Activated T-helper 1 cell treated with anti-CD3 and anti-CD28 coated beads, Interleukin-2, amount 50 U/mL, for 16 hours (primary cell): ENCODE measurements around the gene MCM6.

ENCODE experiments used
- DNase-seq, 2 donors: peaks; one replicate each; pipeline ENCODE4 v3.0.0-alpha.2; 2020; ENCODE audit warnings: low read depth in 1 of 2, low spot score in 1 of 2

The MCM6 gene

GRCh38 chr2:135863233-135863632 is 13.0 kb downstream of the MCM6 start:
- no peak for DNase-seq

GRCh38 chr2:135862718-135863117 is 13.5 kb downstream of the MCM6 start:
- no peak for DNase-seq

GRCh38 chr2:135853401-135853800 is 22.8 kb downstream of the MCM6 start:
- no peak for DNase-seq

GRCh38 chr2:135851858-135852257 is 24.4 kb downstream of the MCM6 start:
- no peak for DNase-seq

DNA sequence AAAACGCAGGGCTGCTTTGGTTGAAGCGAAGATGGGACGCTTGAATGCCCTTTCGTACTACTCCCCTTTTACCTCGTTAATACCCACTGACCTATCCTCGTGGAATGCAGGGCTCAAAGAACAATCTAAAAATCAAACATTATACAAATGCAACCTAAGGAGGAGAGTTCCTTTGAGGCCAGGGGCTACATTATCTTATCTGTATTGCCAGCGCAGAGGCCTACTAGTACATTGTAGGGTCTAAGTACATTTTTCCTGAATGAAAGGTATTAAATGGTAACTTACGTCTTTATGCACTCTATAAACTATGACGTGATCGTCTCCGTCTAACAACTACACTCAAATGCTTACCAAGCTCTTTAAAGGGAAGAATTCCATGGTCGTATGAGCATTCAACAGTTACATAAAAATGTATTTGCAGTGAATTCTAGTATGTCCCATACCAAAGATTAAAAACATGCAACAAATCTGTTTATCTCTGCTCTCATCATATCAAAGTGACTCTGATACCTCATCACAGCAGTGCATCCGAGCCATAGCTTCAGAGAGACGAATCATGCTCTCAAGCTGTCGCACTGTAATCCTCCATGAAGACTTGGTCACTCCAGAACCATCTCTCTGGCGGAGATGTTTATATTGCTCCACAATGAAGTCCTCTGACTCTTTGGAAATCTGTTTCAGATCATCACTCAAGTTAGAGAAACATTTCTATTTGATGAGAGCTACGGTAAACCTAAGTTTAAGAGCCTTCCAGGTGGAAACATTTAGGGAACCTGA is 25.2 kb downstream of the MCM6 start:
- DNase-seq, result no peak

DNA sequence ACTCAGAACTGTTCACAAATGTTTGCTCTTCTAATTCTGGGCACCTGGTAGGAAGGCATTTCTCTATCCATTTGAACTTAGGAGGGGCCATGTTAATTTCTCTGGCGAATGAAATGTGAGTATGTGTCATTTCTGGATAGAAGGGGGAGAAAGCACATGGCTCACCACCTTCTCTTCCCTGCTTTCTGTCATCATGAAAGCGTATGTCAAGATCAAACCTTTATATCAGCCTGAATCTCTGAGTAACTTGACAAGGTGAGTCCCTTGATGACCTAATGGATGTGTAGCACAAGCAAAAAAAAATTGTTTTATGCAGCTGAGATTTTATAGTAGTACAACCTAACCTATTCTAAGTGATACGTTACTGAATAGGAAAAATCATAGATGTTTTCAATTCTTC is 27.2 kb downstream of the MCM6 start:
- DNase-seq, result no peak

GRCh38 chr2:135845997-135846396 is 30.2 kb downstream of the MCM6 start:
- DNase-seq, result no peak

GRCh38 chr2:135845257-135845656 is 31.0 kb downstream of the MCM6 start:
- DNase-seq, result no peak

DNA sequence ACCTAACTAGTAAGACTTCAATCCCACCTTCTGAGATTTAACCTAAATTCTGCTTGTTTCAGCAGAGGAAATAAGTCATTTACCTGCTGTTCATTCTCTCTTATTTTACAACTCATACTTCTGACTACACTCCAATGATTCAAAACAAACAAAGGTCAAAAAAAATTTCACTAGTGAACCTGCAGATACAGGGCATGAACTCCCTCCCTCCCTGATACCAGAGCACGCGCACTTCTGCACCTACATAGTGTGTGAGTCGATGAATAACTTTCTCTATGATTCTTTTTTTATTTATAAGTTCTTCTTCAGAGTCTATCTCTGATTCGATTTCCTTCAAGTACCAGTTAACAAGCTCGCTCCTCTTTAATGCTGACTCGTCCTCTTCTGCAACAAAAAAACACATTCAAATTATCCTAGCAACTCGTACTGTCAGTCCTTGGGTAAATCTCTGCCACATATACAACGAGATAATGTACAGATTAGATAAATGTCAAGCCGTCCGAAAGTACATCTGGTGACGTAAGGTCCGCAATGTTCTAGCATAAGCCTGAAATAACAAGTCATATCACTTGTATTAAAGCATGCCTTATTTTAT is 31.8 kb downstream of the MCM6 start:
- no peak for DNase-seq

GRCh38 chr2:135843671-135844070 is 32.6 kb downstream of the MCM6 start:
- no peak for DNase-seq

- DNase-seq, result no peak
These were observed 35.6 kb downstream of the MCM6 start for GRCh38 chr2:135840601-135841000.

GRCh38 chr2:135839713-135840112 is 36.5 kb downstream of the MCM6 start:
- DNase-seq, result no peak

GRCh38 chr2:135838502-135838901 is 37.7 kb downstream of the MCM6 start:
- no peak for DNase-seq

DNA sequence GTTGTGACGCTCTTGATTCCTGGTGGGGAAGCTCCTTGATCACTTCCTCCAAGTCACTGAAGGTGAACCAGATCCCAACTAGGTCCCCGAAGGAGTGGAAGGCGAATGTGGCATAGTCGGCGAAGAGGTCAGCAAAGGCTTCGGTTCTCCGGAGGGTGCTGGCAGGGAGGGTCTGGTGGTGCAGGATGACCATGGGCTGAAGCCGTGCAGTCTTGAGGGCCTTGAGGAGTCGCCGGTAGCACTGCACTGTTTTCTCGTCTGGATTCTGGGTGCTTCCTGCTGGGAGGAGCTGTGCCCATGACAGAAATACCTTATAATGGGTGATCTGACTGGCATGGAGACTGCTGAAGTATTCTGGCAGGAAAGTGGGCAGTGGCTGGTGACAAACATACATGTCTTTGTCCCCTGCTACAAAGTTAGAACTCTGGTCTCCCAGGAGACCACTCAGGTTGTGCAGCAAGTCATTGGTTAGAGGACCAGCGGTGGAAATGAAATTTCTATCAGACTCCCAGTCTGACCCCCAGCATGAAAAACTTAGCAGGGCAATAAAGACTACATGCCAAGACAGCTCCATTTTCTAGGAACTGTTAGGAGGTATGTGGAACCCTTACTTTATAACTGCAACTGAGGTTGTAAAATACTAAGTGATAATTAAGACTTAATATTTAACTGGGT is 39.5 kb downstream of the MCM6 start, which contains the start of gene LCT:
Gene LCT, minus strand, starts transcription at position 589 of the 675 bp plus-strand sequence. Its CDS starts 15 bp downstream, at position 574.
- no peak for DNase-seq

GRCh38 chr2:135832891-135833290 is 43.4 kb downstream of the MCM6 start:
- no peak for DNase-seq

DNA sequence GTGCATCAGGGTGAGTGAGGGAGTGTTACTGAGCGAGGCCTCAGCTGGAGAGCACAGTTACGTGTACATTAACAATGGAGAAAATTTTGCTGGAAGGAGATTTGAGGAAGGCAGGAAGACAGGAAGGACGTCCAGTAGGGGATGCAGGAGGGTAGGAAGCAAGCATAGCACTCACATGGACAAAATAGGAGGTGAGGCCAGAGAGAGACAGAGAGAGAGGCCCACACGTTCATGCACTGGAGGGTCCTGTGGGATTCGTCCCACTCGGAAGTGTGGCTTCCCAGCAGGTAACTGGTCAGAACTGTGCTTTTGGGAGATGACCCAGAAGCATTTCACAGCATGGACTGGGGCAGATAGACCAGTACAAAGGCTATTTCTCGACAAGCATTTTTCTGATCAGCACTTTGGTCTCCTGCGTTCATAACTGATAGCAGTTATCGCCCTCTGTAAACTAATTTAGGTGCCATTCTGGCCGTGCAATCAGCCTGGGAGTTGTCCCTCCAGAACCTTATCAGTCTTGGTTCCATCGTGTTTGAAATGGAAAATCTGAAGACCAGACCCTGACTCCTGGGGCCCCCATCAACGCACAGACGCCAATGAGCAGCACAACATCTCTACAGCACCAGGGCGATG is 44.9 kb downstream of the MCM6 start:
- no peak for DNase-seq

- no peak for DNase-seq
These were observed 46.7 kb downstream of the MCM6 start for GRCh38 chr2:135829378-135830135.

- DNase-seq, result no peak
These were observed 49.7 kb downstream of the MCM6 start for GRCh38 chr2:135826544-135826943.

- no peak for DNase-seq
These were observed 50.6 kb downstream of the MCM6 start for GRCh38 chr2:135825550-135826176.

DNA sequence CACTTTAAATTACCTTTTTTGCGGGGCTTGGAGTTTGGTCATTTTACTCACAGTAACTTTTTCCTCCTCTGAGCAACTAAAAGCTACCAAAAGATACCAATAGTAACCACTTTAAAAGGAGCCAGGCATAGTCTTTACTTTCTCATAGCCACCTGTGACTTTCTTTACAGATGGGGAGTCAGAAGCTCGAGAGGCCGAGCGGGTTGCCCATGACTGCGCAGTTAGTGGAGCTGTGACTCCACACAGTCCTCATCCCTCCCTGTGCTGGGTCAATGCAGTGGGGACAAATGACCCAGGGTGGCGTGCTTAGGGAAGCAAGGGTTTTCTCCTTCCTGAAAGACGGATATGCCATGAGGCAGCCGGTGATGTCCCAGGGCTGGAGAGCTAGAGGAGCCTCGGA is 51.1 kb downstream of the MCM6 start:
- no peak for DNase-seq

DNA sequence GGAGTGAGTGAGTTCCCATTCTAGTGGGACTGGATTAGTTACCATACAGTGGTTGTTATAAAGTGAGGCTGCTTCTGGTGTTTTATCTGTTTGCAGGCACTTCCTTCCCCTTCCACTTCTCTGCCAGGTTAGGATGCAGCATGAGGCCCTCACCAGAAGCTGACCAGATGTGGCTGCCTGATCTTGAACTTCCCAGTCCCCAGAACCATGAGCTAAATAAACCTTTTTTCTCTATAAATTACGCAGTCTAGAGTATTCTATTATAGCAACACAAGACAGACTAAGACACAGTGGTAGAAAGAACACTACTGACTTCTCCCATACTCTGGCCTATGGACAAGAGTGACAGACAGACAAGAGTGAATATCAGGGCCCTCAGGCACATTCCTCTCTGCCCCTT is 53.4 kb downstream of the MCM6 start:
- DNase-seq, result no peak
